ENCODE measurements around the gene CACNA2D1.

GRCh38 chr7:82291931-82292330 is 151.6 kb downstream of the CACNA2D1 start:
- TF ChIP-seq YY1 (IDR thresholded peaks at IDR 0.05; ENCODE audit: extremely low read depth, insufficient replicate concordance, low read depth, low read length) = no peak
- TF ChIP-seq POLR2A (IDR thresholded peaks at IDR 0.05; ENCODE audit: borderline replicate concordance, extremely low read depth, insufficient read depth, insufficient read length) = no peak
- TF ChIP-seq CTCF (IDR thresholded peaks at IDR 0.05 in 2 of 3, conservative IDR thresholded peaks at IDR 0.05 in 1 of 3; ENCODE audit: borderline replicate concordance in 1 of 3, insufficient read depth in 1 of 3, low read depth in 2 of 3, low read length in 2 of 3) = no peak
- TF ChIP-seq EGR1 (IDR thresholded peaks at IDR 0.05; ENCODE audit: low read depth) = no peak
- TF ChIP-seq SIN3A (IDR thresholded peaks at IDR 0.05; ENCODE audit: low read depth) = no peak
- no peak for TF ChIP-seq TCF7L2 (IDR thresholded peaks at IDR 0.05; ENCODE audit: borderline replicate concordance, extremely low read depth, insufficient read depth, insufficient read length)
- no peak for TF ChIP-seq ZNF274 (IDR thresholded peaks at IDR 0.05; ENCODE audit: low read depth, low read length)
- TF ChIP-seq EZH2 (IDR thresholded peaks at IDR 0.05) = no peak
- no peak for TF ChIP-seq EZH2phosphoT487 (IDR thresholded peaks at IDR 0.05; ENCODE audit: borderline replicate concordance)
- no peak for TF ChIP-seq POLR2AphosphoS5 (IDR thresholded peaks at IDR 0.05; ENCODE audit: low read depth, low read length)
- TF ChIP-seq SRF (IDR thresholded peaks at IDR 0.05; ENCODE audit: low read depth) = no peak

Data from HCT116 (cell line).